ENCODE measurements around the gene TMEM163.
"Not testable (repeated sequence)": the region's sequence is repeated elsewhere in the genome, so short reads cannot be mapped to it uniquely, and the experiment has no call there.

TMEM163 gene

GRCh38 chr2:134760385-134760784 is 41.6 kb upstream of the TMEM163 start:
- POLR2A ChIA-PET = no interaction called here
- CTCF ChIA-PET = no interaction called here
- DNase-seq (ENCODE audit: extremely low spot score) = no peak
- TF ChIP-seq NFRKB (IDR thresholded peaks at IDR 0.05) = no peak
- TF ChIP-seq SUZ12 (IDR thresholded peaks at IDR 0.05) = no peak
- TF ChIP-seq ELF4 (IDR thresholded peaks at IDR 0.05) = no peak
- TF ChIP-seq BHLHE40 (IDR thresholded peaks at IDR 0.05; ENCODE audit: borderline replicate concordance) = no peak
- TF ChIP-seq TARDBP (IDR thresholded peaks at IDR 0.05) = no peak
- TF ChIP-seq FOXK2 (IDR thresholded peaks at IDR 0.05) = no peak
- TF ChIP-seq SP1 (IDR thresholded peaks at IDR 0.05) = no peak
- no peak for TF ChIP-seq ARNT (IDR thresholded peaks at IDR 0.05)
- TF ChIP-seq PKNOX1 (IDR thresholded peaks at IDR 0.05) = no peak
- TF ChIP-seq FOXM1 (IDR thresholded peaks at IDR 0.05; ENCODE audit: borderline replicate concordance) = no peak
- TF ChIP-seq LEF1 (IDR thresholded peaks at IDR 0.05; ENCODE audit: borderline replicate concordance) = no peak
- TF ChIP-seq ZNF384 (IDR thresholded peaks at IDR 0.05) = no peak
- TF ChIP-seq FOXA1 (IDR thresholded peaks at IDR 0.05) = no peak

GRCh38 chr2:134758633-134759032 is 39.8 kb upstream of the TMEM163 start:
- ChIA-PET CTCF (interaction anchor here (0.6 kb wide), 1 partner anchor 13 kb away, joined by 3 read pairs; no protein-coding TSS in a partner anchor), POLR2A (no interaction called here)
- TF ChIP-seq FOXA1 (IDR thresholded peaks at IDR 0.05) = no peak
- no peak for TF ChIP-seq ARNT (IDR thresholded peaks at IDR 0.05)
- TF ChIP-seq HDGF (IDR thresholded peaks at IDR 0.05; ENCODE audit: borderline replicate concordance) = no peak
- TF ChIP-seq FOXM1 (IDR thresholded peaks at IDR 0.05; ENCODE audit: borderline replicate concordance) = no peak
- no peak for DNase-seq (ENCODE audit: extremely low spot score)

GRCh38 chr2:134751981-134752380 is 33.2 kb upstream of the TMEM163 start:
- DNase-seq (ENCODE audit: extremely low spot score); POLR2A ChIA-PET; CTCF ChIA-PET: not testable (repeated sequence)

DNA sequence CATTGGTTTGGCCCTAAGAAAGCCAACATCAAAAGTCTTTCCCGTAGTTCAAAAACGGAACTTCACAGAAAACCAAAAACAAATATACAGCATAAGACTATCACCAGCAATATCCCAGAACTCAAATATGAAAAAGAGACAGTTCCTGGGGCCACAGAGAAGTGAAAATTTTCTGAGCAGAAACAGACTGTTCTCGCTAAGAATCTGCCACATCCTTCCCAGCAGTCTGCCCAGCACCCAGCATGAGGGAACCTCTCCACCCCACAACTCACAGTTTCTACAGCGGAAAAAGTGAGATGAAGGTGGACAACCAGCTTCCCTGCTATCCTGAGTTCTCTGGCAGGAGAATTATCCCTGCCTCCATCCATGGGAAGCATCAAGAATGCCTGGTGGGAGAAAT is 26.7 kb upstream of the TMEM163 start:
- CTCF ChIA-PET = no interaction called here
- TF ChIP-seq SUZ12 (IDR thresholded peaks at IDR 0.05) (no peak), PKNOX1 (IDR thresholded peaks at IDR 0.05) (no peak), ELF4 (IDR thresholded peaks at IDR 0.05) (no peak), HDGF (IDR thresholded peaks at IDR 0.05; ENCODE audit: borderline replicate concordance) (no peak), ARNT (IDR thresholded peaks at IDR 0.05) (no peak), ZNF384 (IDR thresholded peaks at IDR 0.05) (no peak), BHLHE40 (IDR thresholded peaks at IDR 0.05; ENCODE audit: borderline replicate concordance) (no peak), NFRKB (IDR thresholded peaks at IDR 0.05) (no peak), FOXK2 (IDR thresholded peaks at IDR 0.05) (no peak), LEF1 (IDR thresholded peaks at IDR 0.05; ENCODE audit: borderline replicate concordance) (no peak), FOXM1 (IDR thresholded peaks at IDR 0.05; ENCODE audit: borderline replicate concordance) (no peak), FOXA1 (IDR thresholded peaks at IDR 0.05) (no peak), CTBP1 (IDR thresholded peaks at IDR 0.05; ENCODE audit: borderline replicate concordance) (no peak), SP1 (IDR thresholded peaks at IDR 0.05) (no peak), TARDBP (IDR thresholded peaks at IDR 0.05) (no peak), L3MBTL2 (conservative IDR thresholded peaks at IDR 0.05) (no peak)
- no peak for DNase-seq (ENCODE audit: extremely low spot score)
- POLR2A ChIA-PET = no interaction called here

- TF ChIP-seq LEF1 (IDR thresholded peaks at IDR 0.05; ENCODE audit: borderline replicate concordance) (no peak), SP1 (IDR thresholded peaks at IDR 0.05) (no peak), PKNOX1 (IDR thresholded peaks at IDR 0.05) (no peak), FOXK2 (IDR thresholded peaks at IDR 0.05) (no peak), ELF4 (IDR thresholded peaks at IDR 0.05) (no peak), NFRKB (IDR thresholded peaks at IDR 0.05) (no peak), HDGF (IDR thresholded peaks at IDR 0.05; ENCODE audit: borderline replicate concordance) (no peak), L3MBTL2 (conservative IDR thresholded peaks at IDR 0.05) (no peak), ARNT (IDR thresholded peaks at IDR 0.05) (no peak), FOXM1 (IDR thresholded peaks at IDR 0.05; ENCODE audit: borderline replicate concordance) (no peak), ZNF384 (IDR thresholded peaks at IDR 0.05) (no peak), SUZ12 (IDR thresholded peaks at IDR 0.05) (no peak)
- ChIA-PET POLR2A (no interaction called here), CTCF (no interaction called here)
- no peak for DNase-seq (ENCODE audit: extremely low spot score)
Observed at GRCh38 chr2:134745023-134745422, 26.2 kb upstream of the TMEM163 start.

- ChIA-PET CTCF (interaction anchor here (0.8 kb wide), 1 partner anchor 51 kb away, joined by 3 read pairs; no protein-coding TSS in a partner anchor), POLR2A (no interaction called here)
- no peak for DNase-seq (ENCODE audit: extremely low spot score)
- TF ChIP-seq ARNT (IDR thresholded peaks at IDR 0.05) (no peak), NFRKB (IDR thresholded peaks at IDR 0.05) (no peak), SUZ12 (IDR thresholded peaks at IDR 0.05) (no peak), L3MBTL2 (conservative IDR thresholded peaks at IDR 0.05) (no peak)
Observed at GRCh38 chr2:134739879-134740301, 21.1 kb upstream of the TMEM163 start.

DNA sequence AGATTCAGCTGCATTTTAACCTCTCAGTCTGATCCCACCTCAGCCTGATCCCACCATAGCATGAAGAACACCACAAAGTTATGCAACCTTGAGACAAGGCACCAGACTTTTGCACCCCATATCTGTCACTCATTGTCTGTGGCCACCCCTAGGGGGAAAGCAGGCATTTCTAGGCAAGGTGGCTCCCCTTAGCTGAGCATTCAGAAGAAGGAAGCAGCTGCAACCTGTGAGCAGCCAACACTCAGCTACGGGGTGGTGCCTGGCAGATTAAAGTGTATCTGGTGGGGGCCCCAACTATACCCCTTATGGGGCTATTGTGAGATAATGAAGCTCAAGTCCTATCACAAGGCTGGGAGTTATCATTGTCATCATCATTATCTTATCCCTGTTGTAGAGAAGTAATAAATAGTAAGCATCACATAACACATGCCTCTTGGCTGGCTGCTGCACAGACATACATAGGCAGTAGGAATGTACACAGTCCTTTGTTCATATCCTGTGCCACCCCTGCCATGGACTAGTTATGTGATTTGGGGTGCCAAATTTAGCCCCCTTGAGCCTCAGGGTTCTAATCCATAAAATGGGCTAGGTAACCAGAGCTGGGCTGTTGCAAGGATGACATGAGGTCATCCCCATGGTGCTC is 20.6 kb upstream of the TMEM163 start:
- DNase-seq (ENCODE audit: extremely low spot score) = no peak
- ChIA-PET POLR2A (no interaction called here), CTCF (interaction anchor here (0.8 kb wide), 1 partner anchor 52 kb away, joined by 3 read pairs; no protein-coding TSS in a partner anchor)
- TF ChIP-seq SP1 (IDR thresholded peaks at IDR 0.05) (no peak), ELF4 (IDR thresholded peaks at IDR 0.05) (no peak), ARNT (IDR thresholded peaks at IDR 0.05) (no peak), LEF1 (IDR thresholded peaks at IDR 0.05; ENCODE audit: borderline replicate concordance) (no peak), ZNF384 (IDR thresholded peaks at IDR 0.05) (no peak)

Measured in HEK293T (cell line).